ENCODE data around the gene JMJD8. TPM values are rescaled to one million over a fixed set of nuclear protein-coding genes. Genes with fewer than 3 reads are reported as not detected.

Gene JMJD8
- total and polyA plus RNA-seq, 2 experiments from 2014 or later = 48.5 to 82.5 TPM

GRCh38 chr16:646679-647172 lies 37.4 kb downstream of the JMJD8 start (continued):
- TF ChIP-seq ZNF462 (CRISPR knock-in tag; IDR thresholded peaks at IDR 0.05) (no peak), STAT1 (IDR thresholded peaks at IDR 0.05; ENCODE audit: unreplicated experiment) (no peak), POLR2AphosphoS5 (IDR thresholded peaks at IDR 0.05; ENCODE audit: low read depth) (no peak), EZH2phosphoT487 (IDR thresholded peaks at IDR 0.05; ENCODE audit: unreplicated experiment) (no peak)
- TF ChIP-seq, protein P1, sequence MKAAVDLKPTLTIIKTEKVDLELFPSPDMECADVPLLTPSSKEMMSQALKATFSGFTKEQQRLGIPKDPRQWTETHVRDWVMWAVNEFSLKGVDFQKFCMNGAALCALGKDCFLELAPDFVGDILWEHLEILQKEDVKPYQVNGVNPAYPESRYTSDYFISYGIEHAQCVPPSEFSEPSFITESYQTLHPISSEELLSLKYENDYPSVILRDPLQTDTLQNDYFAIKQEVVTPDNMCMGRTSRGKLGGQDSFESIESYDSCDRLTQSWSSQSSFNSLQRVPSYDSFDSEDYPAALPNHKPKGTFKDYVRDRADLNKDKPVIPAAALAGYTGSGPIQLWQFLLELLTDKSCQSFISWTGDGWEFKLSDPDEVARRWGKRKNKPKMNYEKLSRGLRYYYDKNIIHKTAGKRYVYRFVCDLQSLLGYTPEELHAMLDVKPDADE (IDR thresholded peaks at IDR 0.05) = no peak

DNA sequence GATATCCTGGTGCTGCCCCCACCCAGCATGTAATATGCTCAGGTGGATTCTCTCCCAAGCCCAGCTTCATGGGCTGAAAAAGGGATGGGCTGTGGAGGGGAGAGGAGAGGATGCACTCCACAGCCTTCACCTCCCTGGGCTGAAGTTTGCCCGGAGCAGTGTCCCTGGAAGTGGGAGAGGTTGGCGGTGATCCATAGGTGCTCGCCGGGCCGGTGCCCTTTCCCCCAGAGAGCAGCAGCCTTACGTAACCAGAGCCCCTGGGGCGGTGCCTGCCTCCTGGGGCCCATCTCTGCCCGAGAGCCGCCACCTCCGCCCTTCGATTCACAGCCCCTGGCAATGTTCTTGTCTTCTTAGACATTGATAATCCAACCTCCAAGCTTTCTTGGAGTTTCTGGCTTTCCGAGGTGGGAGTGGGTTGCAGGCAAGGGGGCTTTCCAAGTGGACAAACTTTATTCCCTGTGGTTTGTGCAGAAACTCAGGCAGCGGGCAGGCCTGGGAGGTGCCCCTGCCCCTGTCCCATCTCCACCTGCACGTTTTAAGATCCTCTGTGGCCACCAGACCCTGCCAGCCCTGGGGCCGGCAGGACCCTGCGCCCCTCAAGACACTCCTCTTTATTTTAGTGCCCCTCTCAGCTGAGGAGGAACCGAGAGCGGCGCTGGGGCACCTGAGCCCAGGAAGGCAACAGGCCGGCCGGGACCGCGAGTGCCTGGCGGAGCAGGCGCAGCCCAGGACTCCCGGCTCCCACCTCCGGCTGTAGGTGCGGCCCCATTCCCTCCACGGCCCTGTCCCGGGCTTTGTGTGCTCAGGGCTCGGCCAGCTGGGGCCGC lies 38.1 kb downstream of the JMJD8 start:
- no peaks in the 10 kb centered on the region; the same call in 1 of the 2 replicates for H4K20me1 ChIP-seq (replicated peaks; ENCODE audit: insufficient read depth)
- no peak overlapping the region for H3K27ac ChIP-seq (ENCODE audit: low read depth)
- no peaks in the 10 kb centered on the region for H3K36me3 ChIP-seq (ENCODE audit: insufficient read depth)
- peaks cover 8% of the 10 kb centered on the region for H3K27me3 Mint-ChIP-seq (ENCODE audit: insufficient read depth, low read depth, poor library complexity)
- H3K79me2 ChIP-seq (replicated peaks; ENCODE audit: insufficient read depth) = peaks cover 17% of the 10 kb centered on the region; the same call in 1 of the 2 replicates
- peaks cover 9% of the 10 kb centered on the region; the same call in 1 of the 2 replicates for H3F3A ChIP-seq (replicated peaks; ENCODE audit: low read depth)
- H3K4me3 ChIP-seq = no peak overlapping the region
- no peak overlapping the region for H3K4me3 Mint-ChIP-seq
- ATAC-seq (no peak), DNase-seq (ENCODE audit: low spot score) (peak; percentile 65)
- H3K27me3 ChIP-seq (ENCODE audit: insufficient read depth) = no peaks in the 10 kb centered on the region
- H3K27ac Mint-ChIP-seq = no peak overlapping the region
- H3K36me3 Mint-ChIP-seq (ENCODE audit: low read depth) = no peaks in the 10 kb centered on the region
- H3K9me2 ChIP-seq (ENCODE audit: insufficient read depth) = no peaks in the 10 kb centered on the region
- no peaks in the 10 kb centered on the region for H3K9me3 Mint-ChIP-seq
- peaks cover 3% of the 10 kb centered on the region; the same call in 2 of the 3 replicates for H3K4me1 Mint-ChIP-seq
- peaks cover 5% of the 10 kb centered on the region; the same call in 1 of the 2 replicates for H3K4me1 ChIP-seq (ENCODE audit: insufficient read depth)
- no peak overlapping the region for H2AFZ ChIP-seq
- H3K4me2 ChIP-seq = no peak overlapping the region
- TF ChIP-seq ZNF114 (CRISPR knock-in tag; IDR thresholded peaks at IDR 0.05) (no peak), POLR2AphosphoS5 (IDR thresholded peaks at IDR 0.05; ENCODE audit: low read depth) (peak; percentile 13; the same call in 1 of the 2 replicates), JUNB (IDR thresholded peaks at IDR 0.05; ENCODE audit: unreplicated experiment) (no peak)
- TF ChIP-seq, protein P1 (IDR thresholded peaks at IDR 0.05) = no peak
- TF ChIP-seq, protein P2, sequence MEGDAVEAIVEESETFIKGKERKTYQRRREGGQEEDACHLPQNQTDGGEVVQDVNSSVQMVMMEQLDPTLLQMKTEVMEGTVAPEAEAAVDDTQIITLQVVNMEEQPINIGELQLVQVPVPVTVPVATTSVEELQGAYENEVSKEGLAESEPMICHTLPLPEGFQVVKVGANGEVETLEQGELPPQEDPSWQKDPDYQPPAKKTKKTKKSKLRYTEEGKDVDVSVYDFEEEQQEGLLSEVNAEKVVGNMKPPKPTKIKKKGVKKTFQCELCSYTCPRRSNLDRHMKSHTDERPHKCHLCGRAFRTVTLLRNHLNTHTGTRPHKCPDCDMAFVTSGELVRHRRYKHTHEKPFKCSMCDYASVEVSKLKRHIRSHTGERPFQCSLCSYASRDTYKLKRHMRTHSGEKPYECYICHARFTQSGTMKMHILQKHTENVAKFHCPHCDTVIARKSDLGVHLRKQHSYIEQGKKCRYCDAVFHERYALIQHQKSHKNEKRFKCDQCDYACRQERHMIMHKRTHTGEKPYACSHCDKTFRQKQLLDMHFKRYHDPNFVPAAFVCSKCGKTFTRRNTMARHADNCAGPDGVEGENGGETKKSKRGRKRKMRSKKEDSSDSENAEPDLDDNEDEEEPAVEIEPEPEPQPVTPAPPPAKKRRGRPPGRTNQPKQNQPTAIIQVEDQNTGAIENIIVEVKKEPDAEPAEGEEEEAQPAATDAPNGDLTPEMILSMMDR (conservative IDR thresholded peaks at IDR 0.05; ENCODE audit: low read depth in 2 of 2) = no peak
- TF ChIP-seq, protein P3, sequence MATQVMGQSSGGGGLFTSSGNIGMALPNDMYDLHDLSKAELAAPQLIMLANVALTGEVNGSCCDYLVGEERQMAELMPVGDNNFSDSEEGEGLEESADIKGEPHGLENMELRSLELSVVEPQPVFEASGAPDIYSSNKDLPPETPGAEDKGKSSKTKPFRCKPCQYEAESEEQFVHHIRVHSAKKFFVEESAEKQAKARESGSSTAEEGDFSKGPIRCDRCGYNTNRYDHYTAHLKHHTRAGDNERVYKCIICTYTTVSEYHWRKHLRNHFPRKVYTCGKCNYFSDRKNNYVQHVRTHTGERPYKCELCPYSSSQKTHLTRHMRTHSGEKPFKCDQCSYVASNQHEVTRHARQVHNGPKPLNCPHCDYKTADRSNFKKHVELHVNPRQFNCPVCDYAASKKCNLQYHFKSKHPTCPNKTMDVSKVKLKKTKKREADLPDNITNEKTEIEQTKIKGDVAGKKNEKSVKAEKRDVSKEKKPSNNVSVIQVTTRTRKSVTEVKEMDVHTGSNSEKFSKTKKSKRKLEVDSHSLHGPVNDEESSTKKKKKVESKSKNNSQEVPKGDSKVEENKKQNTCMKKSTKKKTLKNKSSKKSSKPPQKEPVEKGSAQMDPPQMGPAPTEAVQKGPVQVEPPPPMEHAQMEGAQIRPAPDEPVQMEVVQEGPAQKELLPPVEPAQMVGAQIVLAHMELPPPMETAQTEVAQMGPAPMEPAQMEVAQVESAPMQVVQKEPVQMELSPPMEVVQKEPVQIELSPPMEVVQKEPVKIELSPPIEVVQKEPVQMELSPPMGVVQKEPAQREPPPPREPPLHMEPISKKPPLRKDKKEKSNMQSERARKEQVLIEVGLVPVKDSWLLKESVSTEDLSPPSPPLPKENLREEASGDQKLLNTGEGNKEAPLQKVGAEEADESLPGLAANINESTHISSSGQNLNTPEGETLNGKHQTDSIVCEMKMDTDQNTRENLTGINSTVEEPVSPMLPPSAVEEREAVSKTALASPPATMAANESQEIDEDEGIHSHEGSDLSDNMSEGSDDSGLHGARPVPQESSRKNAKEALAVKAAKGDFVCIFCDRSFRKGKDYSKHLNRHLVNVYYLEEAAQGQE (IDR thresholded peaks at IDR 0.05; ENCODE audit: unreplicated experiment) = no peak
